Measurements from ENCODE around the gene OR5B12.

DNA sequence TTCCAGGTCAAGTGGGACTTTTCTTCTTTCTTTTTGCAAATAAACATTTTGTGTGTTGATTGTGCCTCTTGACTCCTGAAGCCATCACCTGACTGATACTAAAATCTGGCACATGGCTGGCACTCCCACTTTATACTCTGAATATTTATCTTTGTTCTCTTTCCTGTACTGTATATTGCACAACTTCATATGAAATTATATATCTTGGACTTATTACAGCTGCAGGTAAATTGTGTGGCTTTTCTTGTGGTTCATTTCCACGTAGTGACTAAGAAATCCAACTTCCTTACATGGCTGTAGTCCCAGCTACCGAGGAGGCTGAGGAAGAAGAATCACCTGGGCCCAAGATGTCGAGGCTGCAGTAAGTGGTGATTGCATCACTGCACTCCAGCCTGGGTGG, 23.7 kb upstream of the OR5B12 start:
- TF ChIP-seq, protein P1, sequence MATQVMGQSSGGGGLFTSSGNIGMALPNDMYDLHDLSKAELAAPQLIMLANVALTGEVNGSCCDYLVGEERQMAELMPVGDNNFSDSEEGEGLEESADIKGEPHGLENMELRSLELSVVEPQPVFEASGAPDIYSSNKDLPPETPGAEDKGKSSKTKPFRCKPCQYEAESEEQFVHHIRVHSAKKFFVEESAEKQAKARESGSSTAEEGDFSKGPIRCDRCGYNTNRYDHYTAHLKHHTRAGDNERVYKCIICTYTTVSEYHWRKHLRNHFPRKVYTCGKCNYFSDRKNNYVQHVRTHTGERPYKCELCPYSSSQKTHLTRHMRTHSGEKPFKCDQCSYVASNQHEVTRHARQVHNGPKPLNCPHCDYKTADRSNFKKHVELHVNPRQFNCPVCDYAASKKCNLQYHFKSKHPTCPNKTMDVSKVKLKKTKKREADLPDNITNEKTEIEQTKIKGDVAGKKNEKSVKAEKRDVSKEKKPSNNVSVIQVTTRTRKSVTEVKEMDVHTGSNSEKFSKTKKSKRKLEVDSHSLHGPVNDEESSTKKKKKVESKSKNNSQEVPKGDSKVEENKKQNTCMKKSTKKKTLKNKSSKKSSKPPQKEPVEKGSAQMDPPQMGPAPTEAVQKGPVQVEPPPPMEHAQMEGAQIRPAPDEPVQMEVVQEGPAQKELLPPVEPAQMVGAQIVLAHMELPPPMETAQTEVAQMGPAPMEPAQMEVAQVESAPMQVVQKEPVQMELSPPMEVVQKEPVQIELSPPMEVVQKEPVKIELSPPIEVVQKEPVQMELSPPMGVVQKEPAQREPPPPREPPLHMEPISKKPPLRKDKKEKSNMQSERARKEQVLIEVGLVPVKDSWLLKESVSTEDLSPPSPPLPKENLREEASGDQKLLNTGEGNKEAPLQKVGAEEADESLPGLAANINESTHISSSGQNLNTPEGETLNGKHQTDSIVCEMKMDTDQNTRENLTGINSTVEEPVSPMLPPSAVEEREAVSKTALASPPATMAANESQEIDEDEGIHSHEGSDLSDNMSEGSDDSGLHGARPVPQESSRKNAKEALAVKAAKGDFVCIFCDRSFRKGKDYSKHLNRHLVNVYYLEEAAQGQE (IDR thresholded peaks at IDR 0.05; ENCODE audit: insufficient read depth in 1 of 2, low read depth in 2 of 2, low read length in 2 of 2) = no peak
- TF ChIP-seq POLR2AphosphoS5 (IDR thresholded peaks at IDR 0.05; ENCODE audit: low read depth, low read length) = no peak
- no peak for TF ChIP-seq TAF1 (IDR thresholded peaks at IDR 0.05; ENCODE audit: borderline replicate concordance, insufficient read depth, low read length)
- TF ChIP-seq SIN3A (IDR thresholded peaks at IDR 0.05; ENCODE audit: borderline replicate concordance, insufficient read depth, low read length) = no peak

Measured in PFSK-1 (cell line).